Measurements from ENCODE around the gene CHEK2. TPM values are rescaled to one million over a fixed set of nuclear protein-coding genes. Genes with fewer than 3 reads are reported as not detected.
A peak's percentile ranks its signal among the peaks of the same experiment; 100 is the strongest.

The CHEK2 gene
- total and polyA plus RNA-seq, 3 experiments from 2014 or later, result 4.5 to 7.7 (median 5.2) TPM

DNA sequence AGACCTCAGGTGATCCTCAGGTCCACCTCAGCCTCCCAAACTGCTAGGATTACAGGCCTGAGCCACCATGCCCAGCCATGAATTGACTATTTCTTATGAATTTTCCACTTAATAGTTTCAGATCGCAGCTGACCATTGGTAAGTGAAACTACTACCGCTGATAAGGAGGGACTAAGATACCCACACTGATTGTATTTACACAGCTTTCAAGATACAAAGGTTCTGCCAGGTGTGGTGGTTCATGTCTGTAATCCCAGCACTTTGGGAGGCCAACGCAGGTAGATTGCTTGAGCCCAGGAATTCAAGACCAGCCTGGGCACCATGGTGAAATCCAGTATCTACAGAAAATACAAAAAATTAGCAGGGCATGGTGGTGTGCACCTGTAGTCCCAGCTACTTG is 3.9 kb downstream of the CHEK2 start:
- no peaks in the 10 kb centered on the region for H3K27me3 Mint-ChIP-seq
- Histone ChIP-seq H3K4me1 (ENCODE audit: insufficient read depth, low read length) (peaks cover 3% of the 10 kb centered on the region), H3K9me3 (ENCODE audit: low read length) (no peaks in the 10 kb centered on the region), H3K4me3 (ENCODE audit: low read length) (no peak overlapping the region), H3K27me3 (ENCODE audit: insufficient read depth, low read length, poor library complexity, severe bottlenecking) (no peaks in the 10 kb centered on the region), H3K36me3 (ENCODE audit: insufficient read depth, low read length) (no peaks in the 10 kb centered on the region), H3K27ac (ENCODE audit: low read depth, low read length) (no peak overlapping the region)
- no peak overlapping the region for H3K4me3 Mint-ChIP-seq
- no peaks in the 10 kb centered on the region for H3K9me3 Mint-ChIP-seq
- peaks cover 10 to 22% (median 13%) of the 10 kb centered on the region in 3 donors for H3K4me1 Mint-ChIP-seq
- H3K36me3 Mint-ChIP-seq, result peaks cover 0 to 13% (median 6%) of the 10 kb centered on the region in 3 donors
- H3K27ac Mint-ChIP-seq, result no peak overlapping the region
- DNase-seq, result no peak
- ChIA-PET POLR2A (no interaction called here), CTCF (no interaction called here)

- H3K9me3 ChIP-seq (ENCODE audit: low read length), result no peaks in the 10 kb centered on the region
- H3K27ac Mint-ChIP-seq, result peak overlapping the region in 1 of 8 donors; percentile 56
- no peak for DNase-seq
- no peaks in the 10 kb centered on the region for H3K36me3 ChIP-seq (ENCODE audit: insufficient read depth, low read length)
- H3K4me3 Mint-ChIP-seq, result no peak overlapping the region
- H3K27me3 ChIP-seq (ENCODE audit: insufficient read depth, low read length, poor library complexity, severe bottlenecking), result no peaks in the 10 kb centered on the region
- ChIA-PET CTCF (interaction anchor here (0.7 kb wide), 1 partner anchor 205 kb away, joined by 3 read pairs; no protein-coding TSS in a partner anchor), POLR2A (no interaction called here)
- no peaks in the 10 kb centered on the region for H3K9me3 Mint-ChIP-seq
- peaks cover 0 to 7% (median 6%) of the 10 kb centered on the region in 3 donors for H3K36me3 Mint-ChIP-seq
- H3K4me1 Mint-ChIP-seq, result peaks cover 2 to 13% (median 3%) of the 10 kb centered on the region in 3 donors
- no peak overlapping the region for H3K27ac ChIP-seq (ENCODE audit: low read depth, low read length)
- no peak overlapping the region for H3K4me3 ChIP-seq (ENCODE audit: low read length)
- no peaks in the 10 kb centered on the region for H3K4me1 ChIP-seq (ENCODE audit: insufficient read depth, low read length)
- no peaks in the 10 kb centered on the region for H3K27me3 Mint-ChIP-seq
These were observed 5.1 kb downstream of the CHEK2 start for GRCh38 chr22:28736301-28737155.

- Histone ChIP-seq H3K4me3 (ENCODE audit: low read length) (no peak overlapping the region), H3K27me3 (ENCODE audit: insufficient read depth, low read length, poor library complexity, severe bottlenecking) (no peaks in the 10 kb centered on the region), H3K27ac (ENCODE audit: low read depth, low read length) (no peak overlapping the region), H3K36me3 (ENCODE audit: insufficient read depth, low read length) (no peaks in the 10 kb centered on the region), H3K9me3 (ENCODE audit: low read length) (no peaks in the 10 kb centered on the region), H3K4me1 (ENCODE audit: insufficient read depth, low read length) (no peaks in the 10 kb centered on the region)
- no peaks in the 10 kb centered on the region for H3K27me3 Mint-ChIP-seq
- ChIA-PET POLR2A (no interaction called here), CTCF (no interaction called here)
- no peak overlapping the region for H3K27ac Mint-ChIP-seq
- no peak for DNase-seq
- no peak overlapping the region for H3K4me3 Mint-ChIP-seq
- H3K9me3 Mint-ChIP-seq, result no peaks in the 10 kb centered on the region
- peaks cover 0 to 8% (median 0%) of the 10 kb centered on the region in 3 donors for H3K4me1 Mint-ChIP-seq
- H3K36me3 Mint-ChIP-seq, result peaks cover 0 to 7% (median 6%) of the 10 kb centered on the region in 3 donors
These were observed 7.2 kb downstream of the CHEK2 start for GRCh38 chr22:28734393-28734792.

DNA sequence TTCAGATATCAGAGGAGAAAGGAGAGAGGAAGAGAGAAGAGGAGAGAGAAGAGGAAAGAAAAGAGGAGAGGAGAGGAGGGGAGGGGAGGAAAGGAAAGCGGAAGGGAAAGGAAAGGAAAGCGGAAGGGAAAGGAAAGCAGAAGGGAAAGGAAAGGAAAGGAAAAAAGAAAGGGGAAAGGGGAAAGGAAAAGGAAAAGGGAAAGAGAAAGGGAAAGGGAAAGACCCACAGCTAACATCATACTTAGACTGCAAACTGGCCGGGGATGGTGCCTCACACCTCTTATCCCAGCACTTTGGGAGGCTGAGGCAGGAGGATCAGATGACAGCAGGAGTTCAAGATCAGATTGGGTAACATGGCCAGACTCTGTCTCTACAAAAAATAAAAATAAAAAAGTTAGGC is 11.4 kb downstream of the CHEK2 start:
- no peak overlapping the region for H3K27ac Mint-ChIP-seq

DNA sequence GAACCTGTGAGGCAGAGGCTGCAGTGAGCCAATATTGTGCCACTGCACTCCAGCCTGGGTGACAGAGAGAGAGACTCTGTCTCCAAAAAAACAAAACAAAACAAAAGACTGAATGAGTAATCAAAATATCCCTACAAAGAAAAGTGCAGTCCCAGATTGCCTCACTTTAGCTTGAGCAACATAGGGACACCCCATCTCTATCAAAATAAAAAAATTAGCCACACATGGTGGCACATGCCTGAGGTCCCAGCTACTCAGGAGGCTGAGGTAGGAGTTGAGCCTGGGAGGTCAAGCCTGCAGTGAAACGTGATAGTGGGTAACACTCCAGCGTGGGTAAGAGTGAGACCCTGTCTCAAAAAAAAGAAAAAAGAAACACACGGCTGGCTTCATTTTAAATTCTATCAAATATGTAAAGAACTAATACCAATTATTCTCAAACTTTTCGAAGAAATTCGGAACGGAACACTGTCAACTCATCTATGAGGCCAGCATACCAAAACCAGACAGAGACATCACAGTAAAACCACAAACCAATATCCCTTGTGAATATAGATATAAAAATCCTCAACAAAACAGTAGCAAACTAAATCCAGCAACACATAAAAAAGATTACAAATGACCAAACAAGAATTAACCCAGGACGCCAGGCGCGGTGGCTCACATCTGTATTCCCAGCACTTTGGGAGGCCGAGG is 12.9 kb downstream of the CHEK2 start:
- CTCF ChIA-PET, result no interaction called here
- Histone ChIP-seq H3K4me1 (ENCODE audit: insufficient read depth, low read length) (no peaks in the 10 kb centered on the region), H3K9me3 (ENCODE audit: low read length) (no peaks in the 10 kb centered on the region), H3K4me3 (ENCODE audit: low read length) (no peak overlapping the region), H3K27me3 (ENCODE audit: insufficient read depth, low read length, poor library complexity, severe bottlenecking) (no peaks in the 10 kb centered on the region), H3K36me3 (ENCODE audit: insufficient read depth, low read length) (peaks cover 7% of the 10 kb centered on the region), H3K27ac (ENCODE audit: low read depth, low read length) (no peak overlapping the region)
- no peak for DNase-seq
- Mint-ChIP-seq H3K9me3 (no peaks in the 10 kb centered on the region), H3K27ac (peak overlapping the region in 2 of 8 donors; percentile 18 to 50), H3K36me3 (peaks cover 0 to 12% (median 5%) of the 10 kb centered on the region in 3 donors), H3K4me1 (no peaks in the 10 kb centered on the region), H3K4me3 (no peak overlapping the region), H3K27me3 (no peaks in the 10 kb centered on the region)
- POLR2A ChIA-PET, result no interaction called here

More for the DNA sequence above, 11.4 kb downstream of the CHEK2 start:
- no peak for DNase-seq
- H3K9me3 ChIP-seq (ENCODE audit: low read length), result no peaks in the 10 kb centered on the region
- no peaks in the 10 kb centered on the region for H3K27me3 ChIP-seq (ENCODE audit: insufficient read depth, low read length, poor library complexity, severe bottlenecking)
- POLR2A ChIA-PET, result no interaction called here
- H3K27ac ChIP-seq (ENCODE audit: low read depth, low read length), result no peak overlapping the region
- H3K4me3 Mint-ChIP-seq, result no peak overlapping the region
- H3K4me1 ChIP-seq (ENCODE audit: insufficient read depth, low read length), result no peaks in the 10 kb centered on the region
- H3K36me3 Mint-ChIP-seq, result peaks cover 0 to 9% (median 6%) of the 10 kb centered on the region in 3 donors
- H3K9me3 Mint-ChIP-seq, result no peaks in the 10 kb centered on the region
- H3K4me3 ChIP-seq (ENCODE audit: low read length), result no peak overlapping the region
- H3K4me1 Mint-ChIP-seq, result no peaks in the 10 kb centered on the region
- H3K36me3 ChIP-seq (ENCODE audit: insufficient read depth, low read length), result peaks cover 5% of the 10 kb centered on the region
- H3K27me3 Mint-ChIP-seq, result no peaks in the 10 kb centered on the region
- CTCF ChIA-PET, result no interaction called here

- peaks cover 7% of the 10 kb centered on the region for H3K36me3 ChIP-seq (ENCODE audit: insufficient read depth, low read length)
- no peaks in the 10 kb centered on the region for H3K9me3 Mint-ChIP-seq
- H3K27me3 Mint-ChIP-seq, result no peaks in the 10 kb centered on the region
These were observed 13.6 kb downstream of the CHEK2 start for GRCh38 chr22:28728002-28728401.

DNA sequence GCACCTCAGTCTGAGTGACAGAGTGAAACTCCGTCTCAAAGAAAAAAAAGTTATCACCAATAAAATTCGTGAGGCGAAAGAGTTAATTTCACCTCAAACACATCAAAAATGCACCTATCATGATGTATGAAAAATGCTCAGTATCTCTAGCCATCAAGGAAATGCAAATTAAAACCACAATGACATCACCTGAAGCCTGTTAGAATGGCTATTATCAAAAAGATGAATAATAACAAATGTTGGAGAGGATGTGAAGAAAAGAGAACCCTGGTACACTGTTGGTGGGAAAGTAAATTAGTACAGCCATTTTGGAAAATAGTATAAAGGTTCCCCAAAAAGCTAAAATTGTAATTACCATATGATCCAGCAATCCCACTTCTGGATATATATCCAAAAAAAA is 23.6 kb downstream of the CHEK2 start:
- Mint-ChIP-seq H3K36me3 (peaks cover 2 to 10% (median 7%) of the 10 kb centered on the region in 3 donors), H3K4me3 (no peak overlapping the region), H3K4me1 (peaks cover 5 to 16% (median 9%) of the 10 kb centered on the region in 3 donors), H3K9me3 (no peaks in the 10 kb centered on the region), H3K27ac (no peak overlapping the region), H3K27me3 (no peaks in the 10 kb centered on the region)
- Histone ChIP-seq H3K4me3 (ENCODE audit: low read length) (no peak overlapping the region), H3K27ac (ENCODE audit: low read depth, low read length) (no peak overlapping the region), H3K27me3 (ENCODE audit: insufficient read depth, low read length, poor library complexity, severe bottlenecking) (no peaks in the 10 kb centered on the region), H3K36me3 (ENCODE audit: insufficient read depth, low read length) (no peaks in the 10 kb centered on the region), H3K4me1 (ENCODE audit: insufficient read depth, low read length) (no peaks in the 10 kb centered on the region), H3K9me3 (ENCODE audit: low read length) (no peaks in the 10 kb centered on the region)
- ChIA-PET POLR2A (no interaction called here), CTCF (no interaction called here)
- no peak for DNase-seq

More at GRCh38 chr22:28728002-28728401, 13.6 kb downstream of the CHEK2 start:
- Mint-ChIP-seq H3K4me3 (no peak overlapping the region), H3K27ac (no peak overlapping the region), H3K36me3 (peaks cover 0 to 11% (median 3%) of the 10 kb centered on the region in 3 donors), H3K4me1 (no peaks in the 10 kb centered on the region)
- POLR2A ChIA-PET, result no interaction called here
- Histone ChIP-seq H3K27me3 (ENCODE audit: insufficient read depth, low read length, poor library complexity, severe bottlenecking) (no peaks in the 10 kb centered on the region), H3K27ac (ENCODE audit: low read depth, low read length) (no peak overlapping the region), H3K4me3 (ENCODE audit: low read length) (no peak overlapping the region), H3K9me3 (ENCODE audit: low read length) (no peaks in the 10 kb centered on the region), H3K4me1 (ENCODE audit: insufficient read depth, low read length) (no peaks in the 10 kb centered on the region)
- DNase-seq, result no peak
- CTCF ChIA-PET, result no interaction called here

DNA sequence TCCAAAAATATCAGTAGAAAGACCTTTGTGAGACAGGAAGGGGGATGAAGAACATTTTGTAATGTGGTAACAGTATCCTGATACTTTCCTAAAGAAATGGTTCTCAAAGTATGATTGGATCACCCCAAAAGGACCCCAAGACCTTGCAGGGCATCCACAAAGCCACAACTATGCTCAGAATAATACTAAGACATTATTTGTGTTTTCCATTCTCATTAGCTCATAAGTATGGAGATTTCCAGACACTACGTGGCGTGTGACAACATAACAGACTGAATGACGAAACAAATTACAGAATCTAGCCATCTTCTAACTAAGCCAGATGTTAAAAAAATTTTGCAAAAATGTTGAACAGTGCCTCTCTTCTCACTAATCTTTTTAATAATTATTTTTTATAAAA is 24.9 kb downstream of the CHEK2 start:
- no peak for DNase-seq
- H3K36me3 ChIP-seq (ENCODE audit: insufficient read depth, low read length), result no peaks in the 10 kb centered on the region

More for the DNA sequence above, 24.9 kb downstream of the CHEK2 start:
- ChIA-PET POLR2A (no interaction called here), CTCF (no interaction called here)
- no peaks in the 10 kb centered on the region for H3K27me3 Mint-ChIP-seq
- no peaks in the 10 kb centered on the region for H3K9me3 Mint-ChIP-seq
- H3K36me3 Mint-ChIP-seq, result peaks cover 2 to 10% (median 7%) of the 10 kb centered on the region in 3 donors
- no peak overlapping the region for H3K4me3 Mint-ChIP-seq
- Histone ChIP-seq H3K4me1 (ENCODE audit: insufficient read depth, low read length) (no peaks in the 10 kb centered on the region), H3K27me3 (ENCODE audit: insufficient read depth, low read length, poor library complexity, severe bottlenecking) (no peaks in the 10 kb centered on the region), H3K4me3 (ENCODE audit: low read length) (no peak overlapping the region), H3K9me3 (ENCODE audit: low read length) (no peaks in the 10 kb centered on the region), H3K27ac (ENCODE audit: low read depth, low read length) (no peak overlapping the region)
- H3K27ac Mint-ChIP-seq, result no peak overlapping the region
- H3K4me1 Mint-ChIP-seq, result peaks cover 5 to 16% (median 9%) of the 10 kb centered on the region in 3 donors

Data from CD8-positive, alpha-beta memory T cell (primary cell).